Measurements from ENCODE around the gene ADAMTS15.

DNA sequence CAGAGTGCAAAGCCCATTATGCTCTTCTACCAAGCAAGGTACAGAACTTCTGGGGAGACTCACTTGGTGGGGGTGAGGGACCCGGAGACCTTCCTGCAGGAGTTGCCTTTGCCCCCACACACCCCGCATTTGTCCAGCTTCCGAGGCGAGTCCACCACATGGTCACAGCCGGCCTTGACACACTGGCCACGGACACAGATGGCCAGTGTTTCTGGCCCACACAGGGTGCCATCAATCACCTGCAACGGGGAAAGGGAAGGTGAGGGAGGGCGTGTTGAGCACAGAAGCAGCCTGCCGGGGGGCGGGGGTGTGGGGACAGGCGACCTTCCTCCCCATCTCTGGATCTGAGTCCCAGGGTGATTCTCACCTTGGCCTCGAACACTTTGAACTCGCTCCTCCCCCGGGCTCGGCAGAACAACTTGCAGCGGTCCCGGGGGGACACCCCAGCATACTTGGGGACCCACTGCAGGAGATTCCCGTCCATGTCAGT is 40.0 kb upstream of the ADAMTS15 start:
- TF ChIP-seq, protein P1, sequence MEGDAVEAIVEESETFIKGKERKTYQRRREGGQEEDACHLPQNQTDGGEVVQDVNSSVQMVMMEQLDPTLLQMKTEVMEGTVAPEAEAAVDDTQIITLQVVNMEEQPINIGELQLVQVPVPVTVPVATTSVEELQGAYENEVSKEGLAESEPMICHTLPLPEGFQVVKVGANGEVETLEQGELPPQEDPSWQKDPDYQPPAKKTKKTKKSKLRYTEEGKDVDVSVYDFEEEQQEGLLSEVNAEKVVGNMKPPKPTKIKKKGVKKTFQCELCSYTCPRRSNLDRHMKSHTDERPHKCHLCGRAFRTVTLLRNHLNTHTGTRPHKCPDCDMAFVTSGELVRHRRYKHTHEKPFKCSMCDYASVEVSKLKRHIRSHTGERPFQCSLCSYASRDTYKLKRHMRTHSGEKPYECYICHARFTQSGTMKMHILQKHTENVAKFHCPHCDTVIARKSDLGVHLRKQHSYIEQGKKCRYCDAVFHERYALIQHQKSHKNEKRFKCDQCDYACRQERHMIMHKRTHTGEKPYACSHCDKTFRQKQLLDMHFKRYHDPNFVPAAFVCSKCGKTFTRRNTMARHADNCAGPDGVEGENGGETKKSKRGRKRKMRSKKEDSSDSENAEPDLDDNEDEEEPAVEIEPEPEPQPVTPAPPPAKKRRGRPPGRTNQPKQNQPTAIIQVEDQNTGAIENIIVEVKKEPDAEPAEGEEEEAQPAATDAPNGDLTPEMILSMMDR (conservative IDR thresholded peaks at IDR 0.05; ENCODE audit: low read depth, low read length): no peak
- TF ChIP-seq POLR2A (IDR thresholded peaks at IDR 0.05; ENCODE audit: low read depth, low read length) (no peak), MAFK (IDR thresholded peaks at IDR 0.05; ENCODE audit: low read depth, low read length) (no peak)

Data from IMR-90 (cell line).